WERI-Rb-1 (cell line): ENCODE results near the gene FAM50A.

ENCODE experiments used
- DNase-seq: peaks from one replicate; pipeline ENCODE4 v3.0.0-alpha.2; 2020
- H3K27ac ChIP-seq: fragments of 250-450 bp; sonication (Bioruptor Pico); 2 replicates; pipeline ENCODE4 v1.5.1; 2020; ENCODE audit warnings: mild to moderate bottlenecking, moderate library complexity
- H3K27me3 ChIP-seq: fragments of 250-450 bp; sonication (Bioruptor Pico); 2 replicates; pipeline ENCODE4 v1.5.1; 2021; ENCODE audit warnings: mild to moderate bottlenecking, low read depth, moderate library complexity; ENCODE audit not compliant: insufficient read depth, severe bottlenecking
- H3K36me3 ChIP-seq: fragments of 250-450 bp; sonication (Bioruptor Pico); 2 replicates; pipeline ENCODE4 v1.5.1; 2020; ENCODE audit warnings: mild to moderate bottlenecking, moderate library complexity
- H3K4me3 ChIP-seq: 2 replicates; pipeline ENCODE4 v1.5.1; 2011; ENCODE audit warnings: low read depth, mild to moderate bottlenecking, control low read depth, low read length
- H3K9me3 ChIP-seq: fragments of 250-450 bp; sonication (Bioruptor Pico); 2 replicates; pipeline ENCODE4 v1.5.1; 2021; ENCODE audit warnings: mild to moderate bottlenecking, moderate library complexity; ENCODE audit not compliant: severe bottlenecking
- TF ChIP-seq, protein P1 (sequence below): IDR thresholded peaks from 2 replicates; pipeline ENCODE4 v1.5.1; 2011; ENCODE audit warnings: low read depth, mild to moderate bottlenecking, control low read depth, inconsistent platforms, low read length

Gene FAM50A

DNA sequence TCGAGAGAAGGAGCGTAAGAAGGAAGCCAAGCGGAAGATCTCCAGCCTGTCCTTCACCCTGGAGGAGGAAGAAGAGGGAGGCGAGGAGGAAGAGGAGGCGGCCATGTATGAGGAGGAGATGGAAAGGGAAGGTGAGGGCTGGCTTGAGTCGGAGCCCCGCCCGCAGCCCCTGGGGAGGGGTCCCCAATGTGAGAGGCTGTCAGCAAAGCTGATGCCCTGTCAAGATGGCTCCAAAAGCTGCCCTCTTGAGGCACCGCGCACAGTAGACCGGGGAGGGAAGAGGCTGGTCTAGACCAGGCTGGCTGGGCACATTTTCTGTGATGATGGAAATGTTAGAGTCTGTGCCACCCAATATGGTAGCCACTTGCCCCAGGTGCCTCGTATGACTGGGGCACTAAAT is 2.5 kb downstream of the FAM50A start:
- H3K9me3 ChIP-seq, result no peaks in the 10 kb centered on the region

DNA sequence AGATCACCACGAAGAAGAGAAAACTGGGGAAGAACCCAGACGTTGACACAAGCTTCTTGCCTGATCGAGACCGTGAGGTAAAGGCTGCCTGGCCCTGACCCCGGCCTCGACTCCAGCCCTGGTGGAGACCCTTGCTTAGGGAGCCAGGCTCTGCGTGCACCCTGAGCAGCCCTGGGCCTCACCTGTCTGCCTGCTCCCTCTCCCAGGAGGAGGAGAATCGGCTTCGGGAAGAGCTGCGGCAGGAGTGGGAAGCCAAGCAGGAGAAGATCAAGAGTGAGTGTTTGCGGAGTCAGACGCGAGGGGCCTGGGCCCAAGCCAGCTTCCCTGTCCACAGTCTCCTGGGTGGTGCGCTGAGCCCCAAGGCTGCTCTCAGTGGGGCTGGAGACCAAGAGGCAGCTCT is 4.5 kb downstream of the FAM50A start:
- DNase-seq, result no peak
- Histone ChIP-seq H3K4me3 (no peak overlapping the region), H3K9me3 (no peaks in the 10 kb centered on the region), H3K27ac (no peak overlapping the region), H3K36me3 (peaks cover 72% of the 10 kb centered on the region), H3K27me3 (peaks cover 33% of the 10 kb centered on the region)
- TF ChIP-seq, protein P1, sequence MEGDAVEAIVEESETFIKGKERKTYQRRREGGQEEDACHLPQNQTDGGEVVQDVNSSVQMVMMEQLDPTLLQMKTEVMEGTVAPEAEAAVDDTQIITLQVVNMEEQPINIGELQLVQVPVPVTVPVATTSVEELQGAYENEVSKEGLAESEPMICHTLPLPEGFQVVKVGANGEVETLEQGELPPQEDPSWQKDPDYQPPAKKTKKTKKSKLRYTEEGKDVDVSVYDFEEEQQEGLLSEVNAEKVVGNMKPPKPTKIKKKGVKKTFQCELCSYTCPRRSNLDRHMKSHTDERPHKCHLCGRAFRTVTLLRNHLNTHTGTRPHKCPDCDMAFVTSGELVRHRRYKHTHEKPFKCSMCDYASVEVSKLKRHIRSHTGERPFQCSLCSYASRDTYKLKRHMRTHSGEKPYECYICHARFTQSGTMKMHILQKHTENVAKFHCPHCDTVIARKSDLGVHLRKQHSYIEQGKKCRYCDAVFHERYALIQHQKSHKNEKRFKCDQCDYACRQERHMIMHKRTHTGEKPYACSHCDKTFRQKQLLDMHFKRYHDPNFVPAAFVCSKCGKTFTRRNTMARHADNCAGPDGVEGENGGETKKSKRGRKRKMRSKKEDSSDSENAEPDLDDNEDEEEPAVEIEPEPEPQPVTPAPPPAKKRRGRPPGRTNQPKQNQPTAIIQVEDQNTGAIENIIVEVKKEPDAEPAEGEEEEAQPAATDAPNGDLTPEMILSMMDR, result no peak

More for the DNA sequence above, 2.5 kb downstream of the FAM50A start:
- DNase-seq, result no peak
- Histone ChIP-seq H3K4me3 (no peak overlapping the region), H3K27ac (no peak overlapping the region), H3K36me3 (peaks cover 78% of the 10 kb centered on the region), H3K27me3 (peaks cover 33% of the 10 kb centered on the region)
- TF ChIP-seq, protein P1, result no peak

DNA sequence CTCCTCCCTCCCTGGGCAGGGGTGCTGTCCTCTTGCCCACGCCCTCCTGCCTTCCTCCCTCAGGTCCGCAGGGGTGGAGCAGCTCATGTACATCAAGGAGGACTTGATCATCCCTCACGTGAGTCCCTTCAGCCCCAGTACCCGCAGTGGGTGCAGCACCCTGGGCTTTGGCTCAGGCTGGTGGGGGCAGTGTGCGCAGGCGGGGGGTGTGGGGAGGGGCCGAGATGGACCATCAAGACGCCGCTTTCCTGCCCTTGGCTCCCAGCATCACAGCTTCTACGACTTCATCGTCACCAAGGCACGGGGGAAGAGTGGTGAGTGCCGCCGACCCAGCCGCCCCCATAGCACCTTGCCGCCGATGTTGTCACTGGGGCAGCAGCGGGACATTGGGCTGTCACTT is 5.7 kb downstream of the FAM50A start:
- Histone ChIP-seq H3K36me3 (peaks cover 72% of the 10 kb centered on the region), H3K4me3 (no peak overlapping the region), H3K27ac (no peak overlapping the region), H3K27me3 (peaks cover 31% of the 10 kb centered on the region), H3K9me3 (no peaks in the 10 kb centered on the region)
- DNase-seq, result no peak
- TF ChIP-seq, protein P1, result no peak

DNA sequence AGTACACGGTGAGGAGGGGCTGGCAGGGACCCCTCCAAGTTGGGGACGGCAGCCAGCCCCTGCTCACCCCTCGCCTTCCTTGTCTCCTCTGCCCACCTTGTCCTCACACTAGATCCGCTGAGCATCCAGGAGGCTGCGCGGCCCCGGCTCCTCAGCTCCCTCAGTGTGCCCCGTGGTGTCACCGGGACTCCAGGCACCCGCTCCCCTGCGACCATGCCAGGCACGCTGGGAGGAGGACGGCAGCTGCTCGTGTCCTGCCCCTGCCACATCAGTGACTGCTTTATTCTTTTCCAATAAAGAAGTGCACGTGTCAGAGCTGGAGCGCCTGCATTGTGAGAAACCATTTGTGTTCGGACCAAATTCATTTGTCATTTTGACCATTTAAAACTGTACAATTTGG is 6.4 kb downstream of the FAM50A start:
- peaks cover 27% of the 10 kb centered on the region for H3K27me3 ChIP-seq
- H3K36me3 ChIP-seq, result peaks cover 70% of the 10 kb centered on the region
- no peak overlapping the region for H3K27ac ChIP-seq
- H3K9me3 ChIP-seq, result peaks cover 6% of the 10 kb centered on the region
- DNase-seq, result no peak
- TF ChIP-seq, protein P1, result no peak
- no peak overlapping the region for H3K4me3 ChIP-seq

DNA sequence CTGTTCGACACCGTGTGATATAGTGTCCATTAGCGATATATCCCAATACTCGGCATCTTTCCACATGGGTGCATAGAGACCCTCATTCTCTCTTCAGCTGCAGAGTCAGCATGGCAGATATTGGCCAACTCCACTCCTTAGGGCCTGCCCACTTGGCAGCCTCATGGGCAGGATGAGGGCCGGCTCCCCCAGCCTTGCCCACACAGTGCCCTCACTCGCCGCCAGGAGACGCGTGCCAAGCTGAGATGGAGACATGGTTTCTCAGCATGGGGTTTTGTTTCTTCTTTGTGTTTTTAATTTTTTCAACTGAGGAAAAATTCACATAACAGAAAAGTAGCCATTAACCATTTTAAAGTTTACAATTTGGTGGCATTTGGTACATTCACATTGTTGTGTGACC is 8.9 kb downstream of the FAM50A start:
- TF ChIP-seq, protein P1, result no peak
- no peak overlapping the region for H3K27ac ChIP-seq
- H3K27me3 ChIP-seq, result peaks cover 20% of the 10 kb centered on the region
- H3K4me3 ChIP-seq, result no peak overlapping the region
- H3K9me3 ChIP-seq, result peaks cover 6% of the 10 kb centered on the region
- DNase-seq, result no peak
- H3K36me3 ChIP-seq, result peaks cover 45% of the 10 kb centered on the region

DNA sequence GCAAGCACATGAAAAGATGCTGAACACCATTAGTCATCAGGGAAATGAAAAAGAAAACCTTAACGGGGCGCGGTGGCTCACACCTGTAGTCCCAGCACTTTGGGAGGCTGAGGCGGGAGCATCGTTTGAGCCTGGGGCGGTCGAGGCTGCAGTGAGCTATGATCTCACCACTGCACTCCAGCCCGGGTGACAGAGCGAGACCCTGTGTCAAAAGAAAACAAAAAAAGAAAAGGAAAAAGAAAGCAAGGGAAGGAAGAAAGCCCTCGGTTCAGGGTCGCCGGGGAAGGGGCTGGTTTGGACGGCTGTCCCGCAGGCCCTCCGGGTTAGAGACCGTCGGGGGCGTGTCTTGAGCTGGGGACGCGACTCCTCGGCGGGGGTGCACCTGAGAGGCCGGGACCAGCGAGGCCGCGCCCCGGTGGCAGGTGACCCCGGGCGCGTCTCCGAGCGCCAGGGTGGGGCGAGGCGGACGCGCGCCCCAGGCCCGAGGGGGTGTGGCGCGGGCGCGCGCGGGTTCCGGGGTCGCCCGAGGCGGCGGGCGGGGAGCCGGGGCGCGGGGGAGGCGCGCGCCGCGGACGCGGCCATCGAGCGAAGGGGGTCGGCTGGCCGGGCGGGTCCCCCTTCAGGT is 13.7 kb downstream of the FAM50A start:
- peaks cover 6% of the 10 kb centered on the region for H3K9me3 ChIP-seq
- H3K4me3 ChIP-seq, result peak overlapping the region; percentile 33
- peak overlapping the region; percentile 63; the same call in 1 of the 2 replicates for H3K27ac ChIP-seq
- peaks cover 31% of the 10 kb centered on the region for H3K36me3 ChIP-seq
- DNase-seq, result peak; percentile 67
- TF ChIP-seq, protein P1, result no peak
- peaks cover 17% of the 10 kb centered on the region for H3K27me3 ChIP-seq
